ENCODE results near the gene PLCB4.

DNA sequence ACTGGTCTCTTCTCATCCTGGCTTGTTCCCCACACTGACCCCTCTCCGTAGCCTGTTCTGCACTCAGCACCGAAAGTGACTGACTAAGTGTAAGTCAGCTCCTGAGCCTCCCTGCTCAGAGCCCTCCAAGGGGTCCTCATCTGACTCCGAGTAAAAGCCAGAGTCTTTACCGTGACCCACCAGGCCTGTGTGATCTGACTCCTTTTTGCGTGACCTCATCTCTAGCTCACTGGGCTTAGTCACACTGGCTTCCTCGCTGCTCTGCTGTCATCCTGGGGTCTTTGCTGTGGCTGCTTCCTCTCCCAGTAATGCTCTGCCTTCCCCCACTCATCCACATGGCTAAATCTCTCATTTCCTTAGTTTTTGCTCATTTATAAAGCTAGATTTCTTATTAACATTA, 116.6 kb downstream of the PLCB4 start:
- TF ChIP-seq CTCF (conservative IDR thresholded peaks at IDR 0.05 in 1 of 2, IDR thresholded peaks at IDR 0.05 in 1 of 2; ENCODE audit: low read depth in 1 of 2, low read length in 2 of 2) (no peak), EZH2 (IDR thresholded peaks at IDR 0.05; ENCODE audit: low read length, missing control alignments) (no peak)

Measured in fibroblast of lung (primary cell).